ENCODE results near the gene SDHB. TPM values are rescaled to one million over a fixed set of nuclear protein-coding genes. Genes with fewer than 3 reads are reported as not detected.

SDHB gene
- total RNA-seq, 1 donor from 2014 or later, result 61.2 TPM

- no peaks in the 10 kb centered on the region for H3K27me3 ChIP-seq
- peaks cover 37% of the 10 kb centered on the region for H3F3A ChIP-seq (ENCODE audit: low read depth)
- no peaks in the 10 kb centered on the region for H3K79me2 ChIP-seq (ENCODE audit: low read depth)
- no peak overlapping the region for H3K4me3 Mint-ChIP-seq
- no peaks in the 10 kb centered on the region for H3K9me3 ChIP-seq (ENCODE audit: low read depth)
- H3K4me1 ChIP-seq, result peaks cover 19% of the 10 kb centered on the region
- H3K9ac ChIP-seq, result no peak overlapping the region
- peaks cover 5% of the 10 kb centered on the region for H3K4me1 Mint-ChIP-seq
- peaks cover 3% of the 10 kb centered on the region for H3K27me3 Mint-ChIP-seq (ENCODE audit: insufficient read depth, low read depth)
- peaks cover 12% of the 10 kb centered on the region for H3K36me3 ChIP-seq
- peak overlapping the region; percentile 56 for H3K4me2 ChIP-seq
- H2AFZ ChIP-seq (replicated peaks), result no peak overlapping the region
- H3K27ac ChIP-seq, result peak overlapping the region; percentile 86
- no peak overlapping the region for H3K27ac Mint-ChIP-seq
- peaks cover 31% of the 10 kb centered on the region for H3K36me3 Mint-ChIP-seq
- H3K9me3 Mint-ChIP-seq, result no peaks in the 10 kb centered on the region
- H3K4me3 ChIP-seq, result no peak overlapping the region
- H4K20me1 ChIP-seq (ENCODE audit: low read depth), result no peaks in the 10 kb centered on the region
- TF ChIP-seq EZH2 (IDR thresholded peaks at IDR 0.05), result no peak
- peak; percentile 30 for DNase-seq (ENCODE audit: low spot score)
Measured at GRCh38 chr1:17023102-17023501, 30.7 kb downstream of the SDHB start.

DNA sequence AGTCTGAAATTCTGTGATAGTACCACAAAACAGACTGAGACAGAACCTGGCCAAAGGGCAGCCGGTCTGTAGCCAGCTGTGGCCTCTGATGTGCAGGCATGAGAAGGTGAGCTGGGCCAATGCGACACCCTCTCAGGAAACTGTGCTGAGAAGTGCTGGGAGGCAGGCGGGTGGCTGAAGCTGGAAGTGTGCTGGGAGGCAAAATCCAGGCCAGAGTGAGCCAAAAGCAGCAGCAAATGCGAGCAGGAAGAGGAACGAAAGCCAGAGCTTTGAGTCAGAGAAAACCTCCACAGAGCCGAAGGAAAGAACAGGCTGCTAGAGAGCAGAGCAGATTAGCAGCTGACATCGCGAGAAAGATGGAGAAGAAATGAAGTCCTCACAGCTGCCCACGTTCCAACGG lies 31.9 kb downstream of the SDHB start:
- TF ChIP-seq EZH2phosphoT487 (IDR thresholded peaks at IDR 0.05) (no peak), EZH2 (IDR thresholded peaks at IDR 0.05) (no peak)
- TF ChIP-seq, protein P1, sequence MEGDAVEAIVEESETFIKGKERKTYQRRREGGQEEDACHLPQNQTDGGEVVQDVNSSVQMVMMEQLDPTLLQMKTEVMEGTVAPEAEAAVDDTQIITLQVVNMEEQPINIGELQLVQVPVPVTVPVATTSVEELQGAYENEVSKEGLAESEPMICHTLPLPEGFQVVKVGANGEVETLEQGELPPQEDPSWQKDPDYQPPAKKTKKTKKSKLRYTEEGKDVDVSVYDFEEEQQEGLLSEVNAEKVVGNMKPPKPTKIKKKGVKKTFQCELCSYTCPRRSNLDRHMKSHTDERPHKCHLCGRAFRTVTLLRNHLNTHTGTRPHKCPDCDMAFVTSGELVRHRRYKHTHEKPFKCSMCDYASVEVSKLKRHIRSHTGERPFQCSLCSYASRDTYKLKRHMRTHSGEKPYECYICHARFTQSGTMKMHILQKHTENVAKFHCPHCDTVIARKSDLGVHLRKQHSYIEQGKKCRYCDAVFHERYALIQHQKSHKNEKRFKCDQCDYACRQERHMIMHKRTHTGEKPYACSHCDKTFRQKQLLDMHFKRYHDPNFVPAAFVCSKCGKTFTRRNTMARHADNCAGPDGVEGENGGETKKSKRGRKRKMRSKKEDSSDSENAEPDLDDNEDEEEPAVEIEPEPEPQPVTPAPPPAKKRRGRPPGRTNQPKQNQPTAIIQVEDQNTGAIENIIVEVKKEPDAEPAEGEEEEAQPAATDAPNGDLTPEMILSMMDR (IDR thresholded peaks at IDR 0.05), result no peak
- H3K79me2 ChIP-seq (ENCODE audit: low read depth), result no peaks in the 10 kb centered on the region
- H3K4me2 ChIP-seq, result no peak overlapping the region
- no peak overlapping the region for H2AFZ ChIP-seq (replicated peaks)
- no peaks in the 10 kb centered on the region for H3K27me3 ChIP-seq
- Mint-ChIP-seq H3K4me3 (no peak overlapping the region), H3K27ac (no peak overlapping the region), H3K36me3 (peaks cover 23% of the 10 kb centered on the region), H3K27me3 (ENCODE audit: insufficient read depth, low read depth) (peaks cover 3% of the 10 kb centered on the region), H3K9me3 (no peaks in the 10 kb centered on the region), H3K4me1 (peaks cover 5% of the 10 kb centered on the region)
- no peaks in the 10 kb centered on the region for H4K20me1 ChIP-seq (ENCODE audit: low read depth)
- H3K36me3 ChIP-seq, result peaks cover 12% of the 10 kb centered on the region
- peaks cover 19% of the 10 kb centered on the region for H3K4me1 ChIP-seq
- no peak overlapping the region for H3K9ac ChIP-seq
- H3F3A ChIP-seq (ENCODE audit: low read depth), result peaks cover 37% of the 10 kb centered on the region
- DNase-seq (ENCODE audit: low spot score), result no peak
- H3K27ac ChIP-seq, result no peak overlapping the region
- no peaks in the 10 kb centered on the region for H3K9me3 ChIP-seq (ENCODE audit: low read depth)
- H3K4me3 ChIP-seq, result no peak overlapping the region

DNA sequence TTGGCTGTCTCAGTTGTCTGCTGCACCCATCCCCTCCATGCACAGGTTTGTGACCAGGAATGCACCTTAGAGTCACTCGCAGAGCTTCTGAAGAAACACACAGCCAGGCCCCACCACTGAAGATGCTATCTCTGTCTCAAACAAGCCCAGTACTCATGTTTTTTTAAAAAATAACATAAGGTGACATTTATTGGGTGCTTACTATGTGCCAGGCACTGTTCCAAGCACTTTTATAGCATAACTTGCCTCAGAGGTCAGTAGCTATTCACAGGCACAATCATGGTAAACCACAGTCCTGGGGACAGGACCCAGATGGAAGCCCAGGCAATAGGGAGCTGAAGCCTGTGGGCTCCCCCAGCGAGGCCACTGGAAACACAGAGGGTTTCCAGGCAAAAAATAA lies 33.3 kb downstream of the SDHB start:
- no peak overlapping the region for H3K9ac ChIP-seq
- H3K27me3 ChIP-seq, result no peaks in the 10 kb centered on the region
- no peaks in the 10 kb centered on the region for H3K9me3 Mint-ChIP-seq
- no peak overlapping the region for H2AFZ ChIP-seq (replicated peaks)
- H3F3A ChIP-seq (ENCODE audit: low read depth), result peaks cover 46% of the 10 kb centered on the region
- peaks cover 15% of the 10 kb centered on the region for H3K4me1 Mint-ChIP-seq
- H3K4me3 Mint-ChIP-seq, result no peak overlapping the region
- H4K20me1 ChIP-seq (ENCODE audit: low read depth), result no peaks in the 10 kb centered on the region
- TF ChIP-seq, protein P1 (IDR thresholded peaks at IDR 0.05), result no peak
- TF ChIP-seq EZH2 (IDR thresholded peaks at IDR 0.05) (no peak), EZH2phosphoT487 (IDR thresholded peaks at IDR 0.05) (no peak)
- DNase-seq (ENCODE audit: low spot score), result no peak
- H3K79me2 ChIP-seq (ENCODE audit: low read depth), result no peaks in the 10 kb centered on the region
- H3K36me3 ChIP-seq, result peaks cover 12% of the 10 kb centered on the region
- no peak overlapping the region for H3K4me3 ChIP-seq
- no peaks in the 10 kb centered on the region for H3K9me3 ChIP-seq (ENCODE audit: low read depth)
- H3K36me3 Mint-ChIP-seq, result peaks cover 22% of the 10 kb centered on the region
- H3K27ac Mint-ChIP-seq, result no peak overlapping the region
- peaks cover 3% of the 10 kb centered on the region for H3K27me3 Mint-ChIP-seq (ENCODE audit: insufficient read depth, low read depth)
- no peak overlapping the region for H3K4me2 ChIP-seq
- H3K27ac ChIP-seq, result no peak overlapping the region
- H3K4me1 ChIP-seq, result peaks cover 29% of the 10 kb centered on the region

- Histone ChIP-seq H3K27me3 (no peaks in the 10 kb centered on the region), H3K27ac (peak overlapping the region; percentile 6), H3K9ac (no peak overlapping the region), H3K79me2 (ENCODE audit: low read depth) (no peaks in the 10 kb centered on the region), H3K4me3 (no peak overlapping the region), H3K36me3 (peaks cover 12% of the 10 kb centered on the region), H3F3A (ENCODE audit: low read depth) (peaks cover 49% of the 10 kb centered on the region), H3K4me2 (no peak overlapping the region), H3K4me1 (peaks cover 31% of the 10 kb centered on the region), H2AFZ (replicated peaks) (no peak overlapping the region), H4K20me1 (ENCODE audit: low read depth) (no peaks in the 10 kb centered on the region), H3K9me3 (ENCODE audit: low read depth) (no peaks in the 10 kb centered on the region)
- no peak overlapping the region for H3K4me3 Mint-ChIP-seq
- TF ChIP-seq EZH2 (IDR thresholded peaks at IDR 0.05) (no peak), EZH2phosphoT487 (IDR thresholded peaks at IDR 0.05) (no peak)
- TF ChIP-seq, protein P1 (IDR thresholded peaks at IDR 0.05), result no peak
- peaks cover 4% of the 10 kb centered on the region for H3K27me3 Mint-ChIP-seq (ENCODE audit: insufficient read depth, low read depth)
- no peak for DNase-seq (ENCODE audit: low spot score)
- H3K27ac Mint-ChIP-seq, result peak overlapping the region; percentile 23
- peaks cover 30% of the 10 kb centered on the region for H3K4me1 Mint-ChIP-seq
- H3K36me3 Mint-ChIP-seq, result peaks cover 21% of the 10 kb centered on the region
- H3K9me3 Mint-ChIP-seq, result no peaks in the 10 kb centered on the region
Measured at GRCh38 chr1:17018849-17019248, 35.0 kb downstream of the SDHB start.
